Stimulated activated CD8-positive, alpha-beta memory T cell treated with anti-CD3 and anti-CD28 coated beads, Interleukin-7, amount 100 ng/mL, for 48 hours (primary cell): Measurements from ENCODE around the gene RIPOR3.

ENCODE experiments used
- DNase-seq, 2 donors: peaks; one replicate each; pipeline ENCODE4 v3.0.0-alpha.2; 2020; ENCODE audit warnings: low read depth in 1 of 2; ENCODE audit errors: extremely low read depth in 1 of 2

Gene RIPOR3

GRCh38 chr20:50537546-50538201, 153.7 kb downstream of the RIPOR3 start:
- DNase-seq, result no peak

- no peak for DNase-seq
Measured at GRCh38 chr20:50536333-50536732, 155.0 kb downstream of the RIPOR3 start.
